Kidney capillary endothelial cell (primary cell): ENCODE data around the gene TLE5.
"Not testable (repeated sequence)": the region's sequence is repeated elsewhere in the genome, so short reads cannot be mapped to it uniquely, and the experiment has no call there.

ENCODE experiments used
- DNase-seq: peaks from one replicate; pipeline ENCODE4 v3.0.0-alpha.2; 2018; ENCODE audit warnings: low spot score

Gene TLE5

DNA sequence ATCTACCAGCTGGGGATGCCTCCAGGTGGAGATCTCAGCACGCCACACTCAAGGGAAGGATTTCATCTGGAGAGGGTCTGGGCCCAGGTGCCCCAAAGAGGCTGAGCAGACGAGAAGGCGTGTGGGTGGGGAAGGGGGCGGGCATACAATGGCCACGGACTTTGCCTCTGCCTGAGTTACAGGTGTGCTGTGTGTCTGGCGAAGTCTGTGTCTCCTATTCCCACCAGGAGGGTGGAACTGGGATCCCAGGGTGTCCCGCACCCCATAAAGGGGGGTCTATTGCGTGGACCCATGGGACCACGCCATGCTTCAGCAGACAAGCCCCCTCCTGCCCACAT lies 36.8 kb downstream of the TLE5 start:
- no peak for DNase-seq

DNA sequence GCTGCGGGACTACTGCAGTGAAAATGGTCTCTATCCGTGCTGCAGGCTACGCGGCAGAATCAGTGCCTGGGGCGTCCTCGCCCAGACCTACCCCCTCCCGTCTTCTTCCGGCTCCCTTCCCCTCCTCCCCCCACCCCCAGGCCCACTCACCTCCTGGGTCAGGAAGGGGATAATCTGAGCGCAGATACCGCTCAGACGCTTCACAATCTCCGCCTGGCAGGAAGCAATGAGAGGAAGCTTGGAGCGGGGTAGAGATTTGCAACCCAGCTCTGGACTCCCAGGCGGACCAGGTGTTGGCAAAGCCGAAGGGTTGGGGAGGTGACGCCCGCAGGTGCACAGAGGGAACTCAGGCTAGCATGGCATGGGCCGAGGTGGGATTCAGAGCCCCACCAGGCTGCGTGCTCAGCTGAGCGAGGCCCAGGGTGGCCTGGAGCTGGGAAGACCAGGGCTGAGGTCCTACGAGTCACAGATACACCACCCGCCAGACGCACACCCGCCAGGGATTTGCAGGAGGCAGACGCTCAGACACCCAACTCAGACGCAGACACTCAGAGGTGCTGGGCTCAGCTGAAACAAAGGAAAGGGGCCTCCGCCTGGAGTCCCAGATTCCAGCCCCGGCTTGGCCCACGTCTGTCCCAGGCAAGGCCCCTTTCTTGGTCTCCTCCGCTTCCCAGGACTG lies 37.3 kb downstream of the TLE5 start:
- DNase-seq, result peak; percentile 31

DNA sequence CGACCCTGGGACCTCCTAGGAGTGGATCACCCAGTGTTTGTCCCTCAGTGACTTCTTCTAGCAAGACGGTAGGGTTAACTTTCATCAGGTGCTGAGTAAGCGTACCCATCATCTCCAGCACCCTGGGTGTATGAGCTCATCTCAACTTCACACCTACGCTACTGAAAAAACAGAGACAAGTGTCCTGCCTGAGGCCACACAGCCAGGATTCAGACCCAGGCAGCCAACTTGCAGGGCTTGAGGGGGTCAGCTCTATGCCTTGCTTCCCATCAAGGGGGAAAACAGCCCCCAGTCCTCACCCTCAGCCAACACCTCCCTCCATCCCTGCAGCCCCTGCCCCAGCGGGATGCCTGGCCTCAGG lies 37.8 kb downstream of the TLE5 start:
- no peak for DNase-seq

DNA sequence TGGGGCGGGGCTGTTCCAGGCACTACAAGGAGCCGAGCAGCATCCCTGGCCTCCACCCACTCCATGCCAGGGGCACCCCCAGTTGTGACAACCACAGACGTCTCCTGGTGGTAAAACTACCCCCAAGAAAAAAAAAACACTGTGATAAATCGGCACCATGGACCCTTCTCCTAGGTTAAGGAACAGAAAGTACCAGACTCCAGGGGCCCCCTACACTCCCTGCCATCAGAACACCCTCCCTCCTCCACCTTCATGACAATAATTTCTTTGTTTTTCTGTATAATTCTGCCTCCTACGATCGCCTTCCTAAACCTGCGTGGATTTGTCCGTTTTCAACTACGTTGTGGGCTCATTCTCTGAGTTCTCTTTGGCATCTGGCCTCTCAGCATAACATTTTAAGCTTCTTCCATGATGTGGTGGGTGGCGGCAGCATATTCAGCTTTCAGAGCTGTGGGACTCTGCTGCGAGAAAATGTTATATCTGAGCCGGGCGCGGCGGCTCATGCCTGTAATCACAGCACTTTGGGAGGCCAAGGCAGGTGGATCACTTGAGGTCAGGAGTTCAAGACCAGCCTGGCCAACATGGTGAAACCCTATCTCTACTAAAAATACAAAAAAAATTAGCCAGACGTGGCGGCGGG lies 41.9 kb downstream of the TLE5 start:
- no peak for DNase-seq

DNA sequence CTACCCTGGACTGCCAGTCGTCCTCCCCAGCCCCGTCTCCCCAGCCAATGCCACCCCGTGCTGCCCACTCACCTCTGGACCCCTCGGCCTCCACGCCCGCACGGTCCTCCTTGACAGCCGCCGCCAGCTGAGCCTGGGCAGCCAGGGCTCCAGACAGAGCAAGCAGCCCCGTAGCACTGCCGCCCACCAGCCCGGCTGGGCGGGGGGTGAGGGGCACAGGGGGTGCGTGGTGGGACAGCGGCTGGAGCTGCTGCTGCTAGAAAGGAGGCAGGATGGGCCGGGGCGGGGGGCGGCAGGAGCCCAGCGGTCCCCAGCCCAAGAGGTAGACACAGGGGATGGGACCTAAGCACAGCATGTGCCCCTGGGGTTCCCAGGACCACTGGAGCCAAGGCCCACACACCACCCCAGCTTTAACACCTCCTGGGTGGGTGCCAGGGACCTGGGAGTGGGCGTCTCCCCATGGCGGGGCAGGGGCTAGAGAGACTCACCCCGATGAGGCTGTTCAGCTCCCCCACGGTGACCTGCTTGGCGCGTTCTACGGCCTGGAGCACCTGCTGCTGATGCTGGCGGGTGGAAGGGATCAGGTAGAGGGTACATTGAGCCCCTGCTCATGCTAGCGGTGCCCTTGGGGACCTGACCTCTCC lies 43.0 kb downstream of the TLE5 start:
- DNase-seq, result no peak

DNA sequence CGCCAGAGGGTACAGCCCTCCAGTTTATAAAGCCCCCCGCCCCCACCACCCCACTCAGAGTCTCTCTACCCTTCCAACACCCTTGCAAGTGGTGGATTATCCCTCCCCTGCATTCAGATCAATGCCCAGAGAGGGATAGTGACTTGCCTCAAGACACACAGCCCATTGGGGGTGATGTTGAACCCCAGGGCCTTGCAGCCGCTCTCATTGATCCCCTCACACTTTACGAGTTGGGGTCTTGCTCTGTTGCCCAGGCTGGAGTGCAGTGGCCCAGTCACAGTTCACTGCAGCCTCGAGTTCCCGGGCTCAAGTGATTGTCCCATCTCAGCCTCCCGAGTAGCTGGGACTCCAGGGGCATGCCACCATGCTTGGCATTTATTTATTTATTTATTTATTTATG lies 44.4 kb downstream of the TLE5 start:
- no peak for DNase-seq

DNA sequence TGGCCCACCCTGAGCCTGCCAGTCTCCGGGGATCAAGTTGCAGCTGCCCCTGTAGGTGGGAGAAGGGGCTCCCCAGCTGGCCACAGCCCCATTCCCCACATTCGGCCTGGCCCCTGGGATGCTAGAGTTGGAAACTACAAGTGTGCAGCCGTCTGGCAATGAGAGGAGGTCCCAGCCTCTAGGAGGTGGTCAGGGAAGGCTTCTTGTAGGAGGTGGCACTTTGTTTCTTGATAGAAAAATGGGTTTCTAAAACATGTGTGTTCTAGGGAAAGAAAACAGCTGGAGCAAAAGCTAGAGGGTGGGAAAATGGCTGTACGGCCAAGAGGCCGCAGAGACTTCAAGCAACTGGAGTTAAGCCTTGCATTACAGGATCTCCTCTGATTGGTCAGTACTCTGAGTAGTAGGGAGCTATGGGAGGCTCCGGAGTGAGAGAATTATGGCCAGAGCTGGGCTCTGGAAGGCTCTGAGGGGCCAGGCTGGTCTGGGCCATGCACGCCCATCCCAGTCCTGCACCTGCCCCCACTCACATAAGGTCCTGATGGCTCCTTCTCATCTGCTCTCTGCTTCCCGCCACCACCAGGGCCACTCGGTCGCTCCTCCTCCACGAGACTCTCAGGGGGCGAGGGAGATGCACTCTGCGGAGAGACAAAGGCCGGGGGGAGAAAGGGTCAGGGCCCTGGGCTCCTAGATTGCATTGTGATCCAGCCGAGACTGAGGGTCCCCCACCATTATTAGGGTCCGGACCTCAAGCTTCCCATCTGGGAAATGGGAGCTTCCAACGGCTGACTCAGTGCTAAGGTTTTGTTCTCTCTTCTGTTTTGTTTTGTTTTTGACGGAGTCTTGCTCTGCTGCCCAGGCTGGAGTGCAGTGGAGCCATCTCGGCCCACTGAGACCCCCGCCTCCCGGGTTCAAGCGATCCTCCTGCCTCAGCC lies 46.9 kb downstream of the TLE5 start:
- DNase-seq, result no peak

DNA sequence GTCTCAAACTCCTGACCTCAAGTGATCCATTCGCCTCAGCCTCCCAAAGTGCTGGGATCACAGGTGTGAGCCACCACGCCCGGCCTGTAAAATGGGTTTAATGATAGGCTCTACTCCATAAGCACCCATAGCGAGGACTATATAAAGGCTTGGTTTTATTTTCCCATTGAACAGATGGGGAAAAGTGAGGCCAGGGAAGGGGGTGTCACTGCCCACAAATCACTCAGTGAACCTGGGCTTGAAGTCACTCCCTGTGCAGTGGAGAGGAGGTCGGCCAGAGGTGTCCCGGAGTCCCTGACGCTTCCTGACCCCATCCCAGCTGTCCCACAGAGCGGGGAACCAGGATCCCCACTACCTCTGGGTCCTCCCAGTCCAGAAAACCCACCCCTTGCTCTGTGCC lies 48.2 kb downstream of the TLE5 start:
- no peak for DNase-seq

DNA sequence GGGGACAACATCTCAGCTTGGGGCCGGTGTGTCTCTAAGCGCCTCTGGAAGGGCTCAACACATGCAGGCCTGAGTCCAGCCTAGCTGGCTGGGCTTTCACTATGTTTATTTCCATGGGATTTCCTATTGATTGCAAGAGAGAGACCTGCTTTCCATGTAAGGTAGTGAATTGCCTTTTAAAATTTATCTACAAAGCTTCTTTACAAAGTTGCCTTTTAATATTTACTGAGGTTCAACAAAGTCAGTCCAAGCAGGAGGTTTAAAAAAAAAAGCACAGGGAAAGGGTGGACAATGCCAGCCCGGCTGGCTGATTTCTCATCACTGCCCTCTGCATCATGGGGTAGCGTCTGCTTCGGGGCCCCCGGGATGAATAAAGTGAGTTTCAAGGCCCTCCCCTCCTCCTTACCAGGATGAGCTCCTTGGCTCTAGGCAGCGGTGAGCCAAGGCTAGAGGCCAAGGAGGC lies 49.0 kb downstream of the TLE5 start:
- no peak for DNase-seq

DNA sequence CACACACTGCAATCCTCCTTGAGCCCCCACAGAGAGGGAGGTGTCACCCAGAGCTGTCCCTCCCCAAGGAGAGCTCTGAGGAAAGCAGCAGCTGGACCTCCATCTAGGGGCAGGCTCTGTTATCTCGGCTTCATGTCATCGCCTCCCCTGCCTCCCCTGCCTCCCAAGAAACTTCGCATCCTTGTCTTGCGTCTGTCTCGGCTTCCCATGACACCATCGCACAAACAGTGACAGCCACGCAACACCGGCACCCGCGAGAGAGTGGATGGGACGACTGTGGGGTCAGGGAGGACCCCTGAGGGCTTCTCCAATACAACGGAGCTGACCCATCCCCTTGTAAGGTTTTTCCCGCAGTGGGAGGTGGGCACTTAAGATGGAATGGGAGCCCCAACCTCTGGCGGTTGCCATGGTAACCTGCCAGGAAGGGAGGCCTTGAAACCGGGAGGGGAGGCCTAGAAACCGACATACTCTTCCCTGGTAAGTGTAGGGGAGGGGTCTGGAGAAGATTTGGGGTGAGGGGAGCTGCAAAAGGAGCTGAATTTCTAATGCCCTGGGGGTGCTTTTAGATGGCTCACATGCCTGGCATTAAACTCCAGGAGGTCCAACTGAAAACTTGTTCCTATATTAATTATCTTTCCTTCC lies 49.6 kb downstream of the TLE5 start:
- DNase-seq, result no peak

DNA sequence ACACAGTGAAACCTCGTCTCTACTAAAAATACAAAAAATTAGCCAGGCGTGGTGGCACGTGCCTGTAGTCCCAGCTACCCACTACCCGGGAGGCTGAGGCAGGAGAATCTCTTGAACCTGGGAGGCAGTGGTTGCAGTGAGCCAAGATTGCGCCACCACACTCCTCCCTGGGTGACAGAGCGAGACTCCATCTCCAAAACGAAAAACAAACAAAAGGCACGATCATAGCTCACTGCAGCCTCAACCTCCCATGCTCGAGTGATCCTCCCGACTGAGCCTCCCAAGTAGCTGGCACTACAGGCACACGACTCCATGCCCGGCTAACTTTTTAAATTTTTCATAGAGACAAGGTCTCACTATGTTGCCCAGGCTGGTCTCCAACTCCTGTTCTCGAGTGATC lies 50.2 kb downstream of the TLE5 start:
- not testable (repeated sequence) for DNase-seq

DNA sequence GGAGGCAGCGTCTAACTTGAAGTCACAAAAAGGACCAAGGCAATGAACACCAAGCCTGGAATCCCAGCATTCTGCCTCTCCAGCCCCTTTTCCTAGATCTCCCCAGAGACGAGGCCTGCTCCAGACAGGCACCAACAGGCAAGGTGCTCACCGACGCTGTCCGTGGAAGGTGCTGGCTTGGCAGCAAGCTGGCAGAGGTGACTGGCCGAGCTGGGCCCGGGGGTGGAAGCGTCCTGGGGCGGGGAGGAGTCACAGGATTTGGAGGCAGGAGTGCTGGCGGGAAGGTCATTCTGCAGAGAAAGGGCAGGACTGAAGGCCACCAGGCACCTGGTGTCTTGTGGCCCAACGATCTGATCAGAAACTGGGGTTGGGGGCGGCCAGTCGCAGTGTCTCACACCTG lies 51.4 kb downstream of the TLE5 start:
- DNase-seq, result no peak

DNA sequence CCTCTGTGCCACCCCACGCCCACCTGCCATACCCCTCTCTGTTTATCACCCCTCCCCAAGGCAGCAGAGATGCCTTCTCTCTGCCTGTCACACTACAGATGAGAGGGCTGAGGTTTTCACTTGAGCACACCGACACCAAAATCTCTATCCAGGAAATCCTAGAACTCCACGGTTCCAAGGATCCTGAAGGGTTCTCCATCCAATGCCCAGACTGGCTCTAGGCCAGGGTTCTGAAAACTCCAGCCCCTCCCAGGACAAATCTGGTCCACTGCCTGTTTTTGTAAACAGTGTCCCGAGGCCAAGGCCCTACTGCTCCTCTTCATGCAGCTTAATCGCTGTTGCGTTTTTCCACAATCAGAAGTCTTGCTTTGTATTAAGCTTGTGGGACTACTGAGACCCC lies 53.3 kb downstream of the TLE5 start:
- DNase-seq, result no peak

DNA sequence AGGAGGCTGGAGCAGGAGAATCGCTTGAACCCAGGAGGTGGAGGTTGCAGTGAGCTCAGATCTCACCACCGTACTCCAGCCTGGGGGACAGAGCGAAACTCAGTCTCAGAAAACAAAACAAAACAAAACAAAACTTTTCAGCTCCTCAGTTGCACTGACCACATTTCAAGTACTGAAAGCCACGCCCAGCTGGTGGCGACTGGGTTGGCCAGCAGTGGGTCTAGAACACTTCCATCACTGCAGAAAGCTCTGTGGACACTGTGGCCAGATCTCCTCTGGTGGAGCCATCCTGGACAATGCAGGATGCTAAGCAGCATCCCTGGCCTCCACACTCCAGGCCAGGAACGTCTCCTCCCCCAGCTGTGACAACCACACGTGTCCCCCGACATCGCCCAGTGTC lies 54.3 kb downstream of the TLE5 start:
- DNase-seq, result no peak

DNA sequence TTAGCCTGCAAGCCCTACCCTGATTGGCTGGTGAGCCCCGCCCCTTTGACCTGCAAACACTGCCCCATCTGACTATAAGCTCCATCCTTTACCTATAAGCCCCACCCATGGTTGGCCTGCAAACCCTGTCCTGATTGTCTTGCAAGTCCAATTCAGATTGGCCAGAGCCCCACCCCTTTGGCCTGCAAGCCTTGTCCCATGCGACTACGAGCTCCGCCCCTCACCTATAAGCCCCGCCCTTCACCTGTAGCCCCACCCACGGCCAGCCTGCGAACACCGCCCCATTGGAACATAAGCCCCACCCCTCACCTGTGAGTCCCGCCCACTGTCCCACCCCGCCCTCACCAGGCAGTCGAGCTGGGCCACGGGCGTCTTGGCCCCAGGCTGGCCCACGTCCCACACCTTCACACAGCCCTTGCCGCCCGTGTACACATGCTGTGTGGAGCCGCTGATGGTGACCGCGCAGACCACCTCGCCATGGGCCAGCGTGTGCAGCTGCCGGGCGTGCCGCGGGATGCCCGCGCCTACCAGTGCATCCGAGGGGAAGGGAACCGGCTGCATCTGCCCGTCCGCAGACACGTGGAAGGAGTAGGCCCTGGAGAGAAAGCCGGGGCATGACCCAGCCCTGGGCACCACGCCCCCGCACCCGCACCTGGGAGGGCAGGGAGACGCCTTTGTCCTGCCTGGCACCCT lies 56.1 kb downstream of the TLE5 start:
- DNase-seq, result no peak

DNA sequence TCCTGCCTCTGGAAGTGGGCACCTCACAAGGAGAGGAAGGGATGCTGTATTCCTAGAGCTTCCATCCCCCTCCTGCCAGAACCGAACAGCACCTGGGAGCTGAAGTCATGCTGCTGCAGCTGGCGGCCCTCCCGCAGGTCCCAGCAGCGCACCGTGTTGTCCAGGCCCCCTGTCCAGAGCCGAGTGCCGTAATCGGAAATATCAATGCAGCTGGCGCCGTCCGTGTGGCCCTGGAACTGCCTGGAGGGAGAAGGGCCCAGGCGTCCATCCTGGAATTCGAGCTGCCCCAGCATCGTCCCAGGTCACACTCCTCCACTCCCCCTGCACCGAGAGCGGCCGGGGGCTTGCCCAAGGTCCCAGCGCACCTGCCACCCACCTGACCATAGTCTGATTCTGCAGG lies 57.0 kb downstream of the TLE5 start:
- no peak for DNase-seq

DNA sequence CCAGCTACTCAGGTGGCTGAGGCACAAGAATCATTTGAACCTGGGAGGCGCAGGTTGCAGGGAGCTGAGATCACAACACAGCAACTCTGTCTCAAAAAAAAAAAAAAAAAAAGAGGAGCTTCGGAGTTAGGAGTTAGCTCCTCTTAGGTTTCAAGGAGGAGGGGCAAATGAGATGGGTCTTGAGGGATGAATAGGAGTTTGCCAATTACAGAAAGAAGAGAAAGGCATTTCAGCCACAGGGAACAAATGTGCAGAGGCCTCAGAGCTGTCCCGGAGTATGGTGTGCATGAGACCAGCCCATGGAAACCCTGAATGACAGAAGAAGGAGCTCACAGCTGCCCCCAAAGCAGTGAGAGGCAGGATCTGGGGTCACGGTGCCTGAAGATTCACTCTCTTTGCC lies 57.8 kb downstream of the TLE5 start:
- DNase-seq, result no peak

DNA sequence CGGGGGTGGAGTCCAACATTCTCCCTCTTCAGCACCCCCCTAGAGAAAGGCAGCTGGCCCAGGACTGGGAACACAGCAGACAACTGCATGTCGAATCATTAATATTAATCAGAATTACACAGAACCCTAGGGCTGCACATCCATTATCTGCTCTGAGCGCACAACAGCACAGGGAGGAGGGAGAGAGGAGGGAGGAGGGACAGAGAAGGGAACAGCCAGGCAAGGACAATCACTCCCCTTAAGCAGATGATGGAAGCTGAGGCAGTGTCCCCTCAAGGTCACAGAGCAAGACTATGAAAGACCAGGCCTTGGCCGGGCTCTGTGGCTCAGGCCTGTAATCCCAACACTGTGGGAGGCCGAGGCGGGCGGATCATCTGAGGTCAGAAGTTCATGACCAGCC lies 59.2 kb downstream of the TLE5 start:
- DNase-seq, result no peak
